ENCODE data around the gene SLC22A3. TPM values are rescaled to one million over a fixed set of nuclear protein-coding genes. Genes with fewer than 3 reads are reported as not detected.
A peak's percentile ranks its signal among the peaks of the same experiment; 100 is the strongest.

Gene SLC22A3
- polyA plus RNA-seq, 4 donors = 4.3 to 5.9 (median 5.0) TPM

DNA sequence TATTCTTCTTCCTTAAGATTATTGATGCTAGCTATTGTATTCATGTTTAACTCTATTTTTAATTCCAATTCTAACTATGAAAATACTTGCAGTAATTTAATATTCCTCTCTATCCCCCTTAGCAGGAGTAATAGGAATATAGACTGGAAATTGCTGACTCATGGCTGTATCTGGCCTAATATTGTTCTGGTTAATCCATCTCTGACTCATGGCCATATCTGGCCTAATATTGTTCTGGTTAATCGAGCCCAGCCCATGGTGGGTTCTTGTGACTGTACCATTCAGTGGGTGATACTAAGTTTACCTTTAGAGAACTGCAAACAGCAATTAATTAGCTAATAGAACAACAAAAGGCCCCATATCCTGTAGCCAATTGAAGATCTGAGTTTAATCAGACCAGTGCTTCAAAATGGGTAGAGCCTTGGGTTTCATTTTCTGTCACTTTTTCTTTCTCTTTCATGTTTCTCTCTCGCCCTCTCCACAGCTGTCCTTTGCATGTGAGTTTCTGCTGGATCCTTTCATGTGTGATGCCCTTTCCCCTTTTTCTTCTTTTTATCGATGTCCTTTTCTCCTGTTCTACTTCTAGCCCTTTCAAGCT lies 50.6 kb downstream of the SLC22A3 start:
- DNase-seq (ENCODE audit: low read depth in 4 of 4, low spot score in 3 of 4) = no peak

DNA sequence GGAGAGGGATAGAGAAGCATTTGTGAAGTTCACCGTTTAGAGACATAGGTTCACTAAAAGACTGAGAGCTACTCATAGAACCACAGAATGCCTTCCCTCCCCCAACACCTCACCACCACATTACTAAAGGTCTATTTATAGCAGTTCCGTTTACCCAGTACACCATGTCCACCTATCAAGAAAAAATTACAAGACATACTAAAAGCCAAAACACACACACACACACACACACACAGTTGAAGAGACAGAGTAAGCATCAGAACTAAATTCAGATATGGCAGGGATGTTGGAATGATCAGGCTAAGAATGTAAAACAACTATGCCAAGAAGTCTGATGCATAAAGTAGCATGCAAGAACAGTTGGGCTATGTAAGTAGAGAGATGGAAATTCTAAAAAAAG lies 52.3 kb downstream of the SLC22A3 start:
- DNase-seq (ENCODE audit: low read depth in 4 of 4, low spot score in 3 of 4) = no peak

DNA sequence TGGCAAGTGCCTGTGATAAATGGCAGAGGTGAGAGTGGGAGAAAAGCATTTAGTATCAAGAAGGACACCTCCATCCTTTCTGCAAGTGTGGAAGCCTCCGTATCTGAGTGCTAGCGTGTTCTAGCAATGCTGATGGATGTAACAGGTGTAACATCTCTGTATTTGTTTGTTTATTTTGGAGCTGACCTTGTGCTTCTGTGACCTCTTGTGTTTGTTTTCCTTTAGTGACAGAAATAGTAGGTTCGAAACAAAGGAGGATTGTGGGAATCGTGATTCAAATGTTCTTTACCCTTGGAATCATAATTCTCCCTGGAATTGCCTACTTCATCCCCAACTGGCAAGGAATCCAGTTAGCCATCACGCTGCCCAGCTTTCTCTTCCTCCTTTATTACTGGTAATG lies 60.4 kb downstream of the SLC22A3 start:
- no peak for DNase-seq (ENCODE audit: low read depth in 4 of 4, low spot score in 3 of 4)

DNA sequence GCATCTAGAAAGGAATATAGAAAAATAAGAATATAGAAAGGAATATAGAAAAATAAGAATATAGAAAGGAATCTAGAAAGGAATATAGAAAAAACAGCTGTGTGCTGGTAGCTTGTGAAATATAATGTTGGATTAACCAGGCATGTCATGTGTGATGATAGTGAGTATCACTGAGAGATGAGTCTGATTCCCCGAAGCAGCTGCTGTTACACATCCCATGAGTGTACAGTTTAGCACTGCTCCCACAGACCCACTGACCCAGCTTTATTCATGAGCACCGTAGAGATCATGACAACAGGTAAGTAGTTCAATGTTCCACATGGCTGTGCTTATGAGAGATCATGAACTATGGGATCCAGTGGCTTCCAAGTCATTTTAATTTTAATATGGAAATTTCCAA lies 64.8 kb downstream of the SLC22A3 start:
- DNase-seq (ENCODE audit: low read depth in 4 of 4, low spot score in 3 of 4) = no peak

DNA sequence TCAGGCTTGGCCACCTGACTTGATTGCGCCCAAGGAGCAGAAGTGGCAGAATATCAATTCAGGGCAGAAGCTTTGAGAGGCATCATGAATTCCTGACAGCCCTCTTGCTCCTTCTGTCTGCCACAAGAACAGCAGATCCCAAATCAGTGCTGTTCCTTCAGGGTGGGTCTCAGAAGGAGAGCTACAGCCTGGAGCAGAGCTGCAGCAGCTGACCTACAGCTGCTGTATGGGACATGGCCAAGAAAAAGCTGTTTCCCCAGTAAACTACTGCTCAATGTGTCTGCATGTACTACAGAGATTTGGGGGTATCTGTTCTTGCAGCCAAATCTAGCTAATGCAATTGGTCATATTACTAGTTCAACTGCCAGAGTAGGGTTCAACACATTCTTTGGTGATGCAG lies 69.0 kb downstream of the SLC22A3 start:
- no peak for DNase-seq (ENCODE audit: low read depth in 4 of 4, low spot score in 3 of 4)

DNA sequence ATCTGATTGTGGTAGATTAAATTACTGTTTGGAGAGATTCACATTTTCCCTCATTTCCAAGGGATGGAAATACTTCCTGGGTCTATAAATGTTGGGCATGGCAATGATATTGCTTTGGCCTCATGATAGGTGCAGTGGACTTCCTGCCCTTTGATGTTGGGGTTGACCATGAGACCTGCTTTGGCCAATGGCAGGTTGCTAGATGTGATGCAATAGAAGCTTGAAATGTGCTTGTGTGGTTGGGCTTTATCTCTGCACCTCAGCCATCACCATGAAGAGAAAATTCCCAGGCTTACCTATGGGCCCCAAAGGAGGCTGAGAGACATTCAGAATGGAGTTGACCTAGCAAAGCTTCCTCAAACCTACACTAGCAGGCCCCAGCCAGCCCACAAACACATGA lies 69.4 kb downstream of the SLC22A3 start:
- no peak for DNase-seq (ENCODE audit: low read depth in 4 of 4, low spot score in 3 of 4)

DNA sequence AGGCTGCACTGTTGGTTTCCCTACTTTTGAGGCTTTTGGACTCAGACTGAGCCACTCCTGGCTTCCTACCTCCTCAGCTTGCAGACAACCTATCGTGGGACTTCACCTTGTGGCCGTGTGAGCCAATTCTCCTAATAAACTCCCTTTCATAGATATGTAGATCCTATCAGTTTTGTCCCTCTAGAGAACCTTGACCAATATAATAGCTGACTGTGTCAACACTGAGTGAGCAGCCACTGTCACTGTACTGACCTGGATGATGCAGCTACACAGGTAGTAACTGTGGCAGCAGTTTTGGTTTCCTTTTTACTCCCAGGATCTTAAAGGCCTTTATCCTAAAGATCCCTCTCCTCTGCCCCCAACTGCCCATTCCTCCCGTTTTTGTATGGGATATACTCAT lies 70.2 kb downstream of the SLC22A3 start:
- DNase-seq (ENCODE audit: low read depth in 4 of 4, low spot score in 3 of 4) = no peak

DNA sequence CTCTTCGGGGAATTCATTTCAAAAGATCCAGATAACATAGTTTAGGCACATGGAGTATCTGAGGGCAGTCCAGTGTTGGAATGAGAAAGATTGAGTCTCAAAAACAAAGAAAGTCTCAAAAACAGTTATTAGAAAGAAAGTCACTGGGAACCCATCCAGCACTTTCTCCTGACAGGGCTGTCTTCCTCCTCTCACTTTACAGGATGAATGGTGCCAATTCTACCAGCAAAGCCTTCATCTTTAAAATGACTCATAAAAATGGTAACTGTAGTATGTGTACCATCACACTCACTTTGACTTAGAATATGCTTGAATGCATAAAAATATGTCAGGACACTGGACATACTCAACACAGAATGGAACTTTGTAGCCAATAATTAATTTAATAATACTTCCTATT lies 71.3 kb downstream of the SLC22A3 start:
- no peak for DNase-seq (ENCODE audit: low read depth in 4 of 4, low spot score in 3 of 4)

DNA sequence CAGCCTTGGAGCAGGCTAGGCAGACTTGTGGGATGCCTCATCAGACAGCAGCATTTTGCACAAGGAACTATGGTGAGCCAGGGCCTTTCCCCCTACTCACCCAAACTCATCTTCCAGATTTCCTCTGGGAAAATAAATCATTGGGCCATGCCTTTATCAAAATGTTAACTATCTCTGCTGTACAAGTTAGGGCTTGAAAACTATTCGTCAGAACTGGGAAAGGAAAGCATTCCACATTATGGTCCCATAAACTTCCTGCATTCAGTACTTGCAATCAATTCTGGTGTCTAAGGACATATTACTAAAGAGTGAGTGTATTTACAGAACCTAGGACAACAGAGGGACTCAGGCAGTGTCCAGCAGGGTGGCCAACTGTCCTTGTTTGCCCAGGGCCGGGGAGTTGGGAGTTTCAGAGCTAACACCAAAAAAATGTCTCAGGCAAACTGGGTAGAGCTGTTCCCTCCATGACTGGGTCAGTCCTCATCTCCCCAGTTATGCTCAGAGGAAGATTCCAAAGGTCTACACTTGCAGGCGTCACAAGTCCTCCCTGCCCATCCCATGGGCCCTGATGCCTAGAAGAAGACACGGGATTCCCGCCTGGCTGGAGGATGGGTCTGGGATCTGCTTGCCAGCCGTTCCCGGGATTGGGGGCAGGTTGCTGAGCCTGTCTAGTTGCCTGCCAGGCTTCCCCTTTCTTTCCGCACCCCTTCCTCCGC lies 72.2 kb downstream of the SLC22A3 start:
- DNase-seq (ENCODE audit: low read depth in 4 of 4, low spot score in 3 of 4) = no peak

DNA sequence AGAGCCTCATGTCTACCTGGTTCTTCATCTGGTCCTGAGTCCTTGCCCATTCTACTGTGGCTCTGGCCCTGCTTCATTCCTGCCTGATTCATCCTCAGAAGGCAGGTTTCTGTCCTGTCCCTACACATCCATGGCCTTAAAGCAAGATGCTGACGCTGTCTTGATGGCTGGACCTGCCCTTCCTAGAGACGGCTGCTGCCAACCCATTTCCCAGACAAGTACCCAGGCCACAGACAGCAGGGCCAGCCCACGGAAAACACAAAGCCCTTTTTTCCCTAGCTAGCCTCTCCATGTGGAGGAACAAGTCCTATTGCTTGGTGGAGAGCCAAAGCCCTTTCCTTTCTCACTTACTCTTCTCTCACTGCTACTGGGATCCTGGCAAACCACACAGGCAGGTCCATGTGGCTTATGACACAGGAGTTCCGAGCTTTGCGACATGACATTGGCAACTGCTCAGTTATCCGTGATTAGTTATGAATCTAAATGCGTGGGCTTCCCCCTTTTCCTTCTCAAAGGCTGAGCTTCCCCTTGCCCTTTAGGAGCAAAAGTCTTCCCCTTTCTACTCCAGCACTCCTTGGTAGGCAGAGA lies 72.9 kb downstream of the SLC22A3 start:
- no peak for DNase-seq (ENCODE audit: low read depth in 4 of 4, low spot score in 3 of 4)

DNA sequence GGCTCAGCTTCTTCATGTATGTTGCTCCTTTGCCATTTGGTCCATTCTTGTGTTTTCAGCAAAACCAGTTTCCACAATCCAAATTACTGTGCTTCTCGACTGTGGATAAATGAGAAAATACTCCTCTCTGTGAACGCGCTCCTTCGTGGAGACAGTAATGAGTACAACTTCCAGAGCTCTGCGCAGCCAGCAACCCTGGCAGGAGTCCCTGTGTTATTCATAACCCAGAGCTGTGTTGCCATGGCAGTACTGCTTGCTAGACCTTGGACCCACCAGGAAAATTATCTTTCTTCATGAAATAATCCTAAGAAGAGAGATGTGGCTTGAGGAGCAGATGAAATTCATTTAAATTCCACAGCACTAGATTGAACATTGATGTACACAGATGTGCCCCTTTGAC lies 73.7 kb downstream of the SLC22A3 start:
- no peak for DNase-seq (ENCODE audit: low read depth in 4 of 4, low spot score in 3 of 4)

DNA sequence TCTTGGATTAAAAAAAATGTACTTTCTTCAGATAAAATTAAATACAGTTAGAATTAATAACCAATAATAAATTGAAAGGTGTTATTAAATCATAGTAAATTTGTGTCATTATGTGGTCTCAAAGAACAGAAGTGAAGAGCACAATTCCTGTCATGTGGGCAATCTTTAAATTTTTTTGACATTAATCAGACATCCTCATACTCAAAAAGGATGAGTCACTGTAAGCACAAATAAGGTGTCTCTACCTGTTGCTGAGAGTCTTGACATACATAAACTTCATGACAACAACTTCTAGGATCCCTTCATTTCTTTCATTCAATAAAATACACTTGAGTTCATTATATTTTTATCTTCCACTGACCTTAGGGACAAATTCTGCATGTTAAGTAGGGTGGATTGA lies 76.1 kb downstream of the SLC22A3 start:
- DNase-seq (ENCODE audit: low read depth in 4 of 4, low spot score in 3 of 4) = no peak

DNA sequence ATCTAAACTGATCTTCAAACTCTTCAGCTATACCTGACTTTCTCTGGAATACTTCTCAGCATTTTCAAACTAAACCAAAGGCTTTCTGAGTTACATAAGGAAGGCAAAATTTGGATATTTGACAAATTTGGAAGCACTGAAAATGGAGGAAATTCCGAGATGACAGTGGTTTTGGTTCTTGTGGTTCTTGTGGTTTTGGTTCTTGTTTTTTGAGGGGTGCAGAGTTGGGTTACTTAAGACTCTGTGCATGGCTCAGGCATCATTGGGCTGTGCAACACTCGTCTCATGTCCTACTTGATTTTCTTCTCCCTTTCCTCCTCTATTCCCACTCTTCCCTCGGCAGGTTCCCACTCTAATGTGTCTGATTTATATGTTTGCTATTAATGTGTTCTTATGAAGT lies 78.0 kb downstream of the SLC22A3 start:
- no peak for DNase-seq (ENCODE audit: low read depth in 4 of 4, low spot score in 3 of 4)

DNA sequence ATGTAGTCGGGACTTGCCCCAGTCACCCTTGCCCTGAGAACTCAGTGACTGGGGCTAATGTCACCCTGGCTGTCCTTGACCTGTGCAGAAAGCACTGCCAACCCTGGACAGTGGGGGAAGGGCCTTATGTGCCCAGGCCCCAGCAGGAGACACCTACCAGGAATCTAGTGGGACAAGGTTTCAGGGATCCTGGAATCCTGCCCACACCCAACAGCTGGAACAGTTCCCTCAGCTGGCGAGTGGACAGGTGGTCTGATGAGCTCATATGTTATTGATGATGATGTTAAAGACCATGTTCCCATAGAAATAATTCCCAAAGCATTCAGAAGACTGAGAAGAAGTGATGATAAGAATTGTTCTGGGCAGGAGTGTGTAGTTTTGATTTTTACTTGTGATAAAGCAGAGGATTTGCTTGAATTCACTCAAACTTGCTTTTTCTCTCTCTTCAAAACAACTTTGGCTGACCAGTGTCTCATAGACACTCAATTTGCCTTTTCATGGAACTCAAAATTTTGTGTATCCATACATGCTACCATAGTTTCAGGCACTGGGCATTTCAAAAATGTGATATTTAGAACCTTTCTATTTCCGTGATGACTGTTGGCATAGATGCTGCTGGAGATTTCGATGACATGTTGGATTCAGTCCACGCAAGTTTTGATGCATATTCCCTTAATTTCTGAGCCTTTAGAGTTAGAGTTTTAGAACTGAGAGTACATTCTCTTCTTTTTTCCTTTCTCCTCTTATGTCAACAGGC lies 79.3 kb downstream of the SLC22A3 start:
- DNase-seq (ENCODE audit: low read depth in 4 of 4, low spot score in 3 of 4) = no peak

DNA sequence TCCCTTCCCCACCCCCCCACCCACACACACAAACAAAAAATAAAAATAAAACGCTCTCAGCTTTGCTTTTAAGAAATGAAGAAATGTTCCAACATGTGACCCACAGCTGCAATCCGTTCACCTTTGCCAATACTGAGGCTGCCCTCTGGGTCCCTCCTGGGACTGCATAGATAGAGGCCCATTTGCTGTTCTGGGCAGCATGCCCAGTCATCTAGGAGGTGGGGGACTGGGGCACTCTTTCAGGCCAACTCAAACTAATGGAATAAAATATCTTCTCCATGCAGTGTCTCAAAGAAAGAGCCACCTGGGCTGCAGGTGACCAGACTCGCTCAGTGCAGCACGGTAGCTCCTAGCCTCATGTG lies 79.9 kb downstream of the SLC22A3 start:
- DNase-seq (ENCODE audit: low read depth in 4 of 4, low spot score in 3 of 4) = no peak

DNA sequence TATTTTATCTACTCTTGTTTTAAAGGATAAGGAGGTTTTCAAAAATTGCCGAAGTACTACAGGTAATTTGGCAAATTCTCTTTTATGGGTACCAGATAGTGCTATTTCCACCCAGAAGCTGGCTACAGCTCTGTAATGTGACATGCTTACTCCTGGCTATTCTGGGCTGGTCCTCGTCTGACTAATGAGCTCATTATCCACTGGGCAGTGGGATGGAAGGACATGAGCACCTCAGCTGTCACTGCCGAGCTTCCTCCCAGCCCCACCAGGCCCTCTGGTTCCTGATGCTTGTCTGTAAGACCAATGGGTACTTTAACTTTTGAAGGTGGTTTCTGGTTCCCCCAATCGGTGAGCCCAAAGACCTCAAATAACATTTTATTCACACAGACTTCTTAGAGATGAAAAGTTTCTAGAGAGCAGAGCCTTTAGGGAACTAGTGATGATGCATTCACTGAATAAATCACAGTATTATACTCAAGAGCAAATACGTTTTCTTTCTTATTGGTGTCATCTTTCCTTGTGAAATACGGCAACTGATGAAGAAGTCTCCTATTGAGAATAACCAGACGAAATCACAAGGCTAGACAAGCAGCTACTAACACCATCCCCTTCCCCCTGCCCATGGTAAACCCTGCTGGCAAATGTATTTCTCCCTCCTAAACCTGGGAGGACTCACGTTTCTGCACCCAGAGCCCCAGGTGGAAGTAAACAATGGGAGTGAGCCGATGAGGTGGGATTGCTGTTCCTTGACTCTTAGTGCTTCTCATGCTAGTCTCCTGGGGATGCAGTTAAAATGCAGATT lies 80.8 kb downstream of the SLC22A3 start:
- no peak for DNase-seq (ENCODE audit: low read depth in 4 of 4, low spot score in 3 of 4)

DNA sequence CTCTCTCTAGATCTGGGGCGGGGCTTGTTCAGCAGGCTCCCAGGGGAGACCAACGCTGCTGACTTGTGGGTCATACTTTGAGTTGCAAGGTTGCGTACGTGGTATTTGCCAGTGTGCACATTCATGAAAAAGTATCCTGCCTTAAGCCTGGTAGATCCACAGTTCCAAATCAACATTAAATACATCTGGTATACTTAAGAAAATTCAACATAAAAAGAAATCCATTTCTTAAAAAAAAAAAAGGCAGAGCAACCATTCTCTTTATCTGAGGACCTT lies 81.4 kb downstream of the SLC22A3 start:
- DNase-seq (ENCODE audit: low read depth in 4 of 4, low spot score in 3 of 4) = no peak

DNA sequence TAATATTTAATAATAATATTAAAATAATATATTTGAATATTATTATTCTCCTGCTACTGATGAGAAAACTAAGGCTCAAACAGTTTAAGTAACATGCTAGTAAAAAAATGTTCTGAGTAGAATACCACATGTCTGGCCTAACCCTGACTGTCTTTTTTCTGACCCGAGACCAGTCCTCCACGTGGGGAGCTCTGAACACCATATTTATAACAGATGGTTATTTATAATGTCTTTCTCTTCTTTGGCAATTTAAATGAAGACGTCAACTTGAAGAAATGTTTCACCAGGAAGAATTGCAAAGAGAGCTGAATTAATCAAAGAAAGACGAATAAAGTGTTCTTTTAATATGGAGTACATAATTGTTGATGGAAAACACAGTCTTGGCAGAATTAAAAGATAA lies 82.0 kb downstream of the SLC22A3 start:
- no peak for DNase-seq (ENCODE audit: low read depth in 4 of 4, low spot score in 3 of 4)

DNA sequence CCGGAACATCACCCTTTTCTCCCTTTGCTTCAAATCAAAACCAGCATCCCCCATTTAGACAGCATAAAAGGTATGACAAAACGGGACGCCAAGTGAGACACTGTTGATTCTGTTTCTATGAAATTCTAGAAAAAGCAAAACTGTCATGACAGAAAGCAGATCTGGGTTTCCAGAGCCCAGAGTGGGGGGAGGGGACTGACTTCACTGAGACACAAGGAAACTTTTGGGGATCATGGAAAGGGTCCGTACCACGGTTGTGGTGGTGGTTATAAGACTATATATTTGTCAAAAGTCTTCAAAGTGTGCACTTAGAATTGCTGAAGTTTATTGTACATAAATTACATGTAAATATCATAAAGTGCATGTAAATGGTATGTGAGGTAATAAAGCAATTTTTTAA lies 82.6 kb downstream of the SLC22A3 start:
- DNase-seq (ENCODE audit: low read depth in 4 of 4, low spot score in 3 of 4) = no peak

DNA sequence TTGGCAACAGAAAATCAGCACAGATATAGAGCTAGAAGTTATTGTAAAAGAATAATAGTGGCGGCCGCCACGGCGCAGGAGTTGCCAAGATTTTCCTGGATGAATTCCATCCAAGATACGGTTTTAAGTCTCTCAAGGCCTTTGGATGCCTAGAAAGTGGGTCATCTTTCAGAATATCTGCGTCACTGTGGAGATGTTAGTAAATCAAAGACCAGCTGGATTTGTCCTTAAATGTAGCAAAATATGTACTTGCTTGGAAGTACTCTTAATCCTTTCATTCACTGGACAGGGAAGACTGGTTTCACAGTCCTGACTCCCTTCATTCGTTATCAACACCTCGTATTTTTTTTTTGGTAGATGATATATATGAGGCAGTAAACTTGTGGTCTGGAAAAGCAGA lies 83.0 kb downstream of the SLC22A3 start:
- DNase-seq (ENCODE audit: low read depth in 4 of 4, low spot score in 3 of 4) = peak in 1 of 4 donors; percentile 8

DNA sequence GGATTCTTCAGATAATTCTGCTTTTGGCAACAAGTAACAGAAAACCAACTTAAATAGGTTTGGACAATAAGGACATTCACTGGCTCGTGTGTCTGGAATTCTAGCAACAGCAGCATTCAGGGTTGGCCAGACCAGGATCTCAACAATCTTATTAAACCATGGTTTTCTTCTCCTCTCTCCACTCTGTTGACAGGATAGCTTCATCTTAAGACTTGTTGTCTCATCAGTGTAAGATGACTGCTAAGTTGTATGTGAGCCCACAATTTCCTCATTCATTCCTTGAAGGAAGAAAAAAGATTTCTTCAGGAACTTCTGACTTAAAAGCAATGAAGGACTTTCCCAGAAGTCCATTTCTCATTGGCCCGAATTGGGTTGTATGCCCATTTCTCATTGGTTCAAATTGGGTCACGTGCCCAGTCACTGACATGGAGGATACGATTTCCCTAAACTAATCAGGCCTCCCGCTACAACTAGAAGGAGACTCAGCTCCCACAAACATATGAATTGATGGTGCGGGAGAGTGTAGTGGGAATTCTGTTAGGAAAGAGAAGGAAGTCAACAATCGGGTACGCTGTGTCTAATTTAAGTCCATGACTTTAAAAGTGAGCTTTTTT lies 83.7 kb downstream of the SLC22A3 start:
- DNase-seq (ENCODE audit: low read depth in 4 of 4, low spot score in 3 of 4) = no peak

Data from right renal pelvis (tissue), 4 donors.